DMS 273 (cell line): ENCODE results near the gene LIN37.
A peak's percentile ranks its signal among the peaks of the same experiment; 100 is the strongest.

Experiments used
- DNase-seq: peaks from one replicate; lab custom pipeline; 2025; ENCODE audit not compliant: unreplicated experiment; lab: John Stamatoyannopoulos, UW

The LIN37 gene

GRCh38 chr19:35734273-35734672 lies 14.1 kb upstream of the LIN37 start:
- no peak for DNase-seq

- no peak for DNase-seq
Measured at GRCh38 chr19:35734889-35735288, 13.5 kb upstream of the LIN37 start.

- DNase-seq = peak; percentile 42
Measured at GRCh38 chr19:35736913-35737886, 11.2 kb upstream of the LIN37 start.

GRCh38 chr19:35738021-35738886 lies 10.1 kb upstream of the LIN37 start:
- no peak for DNase-seq

- no peak for DNase-seq
Measured at GRCh38 chr19:35738887-35739229, 9.5 kb upstream of the LIN37 start.

- peak; percentile 24 for DNase-seq
Measured at GRCh38 chr19:35739275-35740107, 8.9 kb upstream of the LIN37 start.

GRCh38 chr19:35740108-35740422 lies 8.3 kb upstream of the LIN37 start:
- no peak for DNase-seq

- DNase-seq = peak; percentile 99
Measured at GRCh38 chr19:35740423-35741202, 7.8 kb upstream of the LIN37 start.

GRCh38 chr19:35741203-35741515 lies 7.2 kb upstream of the LIN37 start:
- DNase-seq = no peak

- no peak for DNase-seq
Measured at GRCh38 chr19:35742121-35742724, 6.2 kb upstream of the LIN37 start, which contains the start of gene IGFLR1. TSS of gene IGFLR1 (minus strand) at chr19:35742452. CDS start at chr19:35741180, 1,272 bp downstream.

- no peak for DNase-seq
Measured at GRCh38 chr19:35743640-35744429, 4.5 kb upstream of the LIN37 start.

- peak; percentile 99 for DNase-seq
Measured at GRCh38 chr19:35744430-35745327, 3.7 kb upstream of the LIN37 start.

- peak; percentile 100 for DNase-seq
Measured at GRCh38 chr19:35745328-35746086, 2.9 kb upstream of the LIN37 start, which contains the start of the genes PSENEN and U2AF1L4. TSS of gene PSENEN (plus strand) at chr19:35745651. CDS start at chr19:35745931, 280 bp downstream. TSS of gene U2AF1L4 (minus strand) at chr19:35745418. CDS start at chr19:35745391, 27 bp downstream.

- DNase-seq = no peak
Measured at GRCh38 chr19:35746087-35746462, 2.3 kb upstream of the LIN37 start.

- DNase-seq = no peak
Measured at GRCh38 chr19:35746531-35746930, 1.8 kb upstream of the LIN37 start.

GRCh38 chr19:35750167-35750566 lies 1.8 kb downstream of the LIN37 start:
- DNase-seq = no peak
